ENCODE measurements around the gene MOV10L1. TPM values are rescaled to one million over a fixed set of nuclear protein-coding genes. Genes with fewer than 3 reads are reported as not detected.
"Not testable (repeated sequence)": the region's sequence is repeated elsewhere in the genome, so short reads cannot be mapped to it uniquely, and the experiment has no call there.

MOV10L1 gene
- total RNA-seq, 2 experiments from 2014 or later, result 0.11 TPM; not detected in 1

GRCh38 chr22:50084614-50085021 lies 5.2 kb upstream of the MOV10L1 start:
- CTCF ChIA-PET, result interaction anchor here (0.7 to 1.8 kb wide), 6 partner anchors 11 to 154 kb away, joined by 3 to 5 read pairs (median 4); no protein-coding TSS in a partner anchor
- Mint-ChIP-seq H3K27me3 (peaks cover 31% of the 10 kb centered on the region), H3K4me1 (peaks cover 12% of the 10 kb centered on the region), H3K9me3 (ENCODE audit: low read depth) (peaks cover 11% of the 10 kb centered on the region), H3K36me3 (ENCODE audit: low read depth) (peaks cover 4% of the 10 kb centered on the region), H3K4me3 (no peak overlapping the region), H3K27ac (no peak overlapping the region)
- ATAC-seq (no peak), DNase-seq (no peak)
- intact Hi-C loops (cut with DNase I, micrococcal nuclease), result no loop called here
- POLR2A ChIA-PET, result interaction anchor here (0.6 kb wide), 1 partner anchor 50 kb away, joined by 4 read pairs; no protein-coding TSS in a partner anchor

- ChIA-PET POLR2A (interaction anchor here (0.6 kb wide), 1 partner anchor 50 kb away, joined by 4 read pairs; no protein-coding TSS in a partner anchor), CTCF (interaction anchor here (0.7 to 1.8 kb wide), 6 partner anchors 10 to 322 kb away, joined by 3 to 5 read pairs (median 4); no protein-coding TSS in a partner anchor)
- Mint-ChIP-seq H3K27me3 (peaks cover 31% of the 10 kb centered on the region), H3K4me3 (peak within 1 kb of the TSS; percentile 3), H3K4me1 (peaks cover 12% of the 10 kb centered on the region), H3K36me3 (ENCODE audit: low read depth) (peaks cover 4% of the 10 kb centered on the region), H3K27ac (peak within 1 kb of the TSS; percentile 3), H3K9me3 (ENCODE audit: low read depth) (peaks cover 11% of the 10 kb centered on the region)
- intact Hi-C loops (cut with DNase I, micrococcal nuclease), result no loop called here
- ATAC-seq (peak; percentile 70), DNase-seq (peak; percentile 28)
These were observed 4.4 kb upstream of the MOV10L1 start, which contains the start of gene MLC1 for GRCh38 chr22:50085211-50085972. TSS of gene MLC1 (minus strand) at chr22:50085426. CDS start at chr22:50084902, 524 bp downstream.

GRCh38 chr22:50086526-50086925 lies 3.3 kb upstream of the MOV10L1 start:
- DNase-seq (no peak), ATAC-seq (no peak)
- H3K4me1 Mint-ChIP-seq, result peaks cover 12% of the 10 kb centered on the region
- CTCF ChIA-PET, result interaction anchor here (0.5 to 0.9 kb wide), 2 partner anchors 30 to 157 kb away, joined by 3 read pairs; no protein-coding TSS in a partner anchor
- peaks cover 31% of the 10 kb centered on the region for H3K27me3 Mint-ChIP-seq
- H3K36me3 Mint-ChIP-seq (ENCODE audit: low read depth), result peaks cover 4% of the 10 kb centered on the region
- no peak overlapping the region for H3K27ac Mint-ChIP-seq
- POLR2A ChIA-PET, result no interaction called here
- H3K4me3 Mint-ChIP-seq, result no peak overlapping the region
- H3K9me3 Mint-ChIP-seq (ENCODE audit: low read depth), result peaks cover 11% of the 10 kb centered on the region
- intact Hi-C loops (cut with DNase I, micrococcal nuclease), result no loop called here

- H3K4me3 Mint-ChIP-seq; intact Hi-C loops (cut with DNase I, micrococcal nuclease); POLR2A ChIA-PET; DNase-seq; ATAC-seq; H3K27ac Mint-ChIP-seq; H3K36me3 Mint-ChIP-seq (ENCODE audit: low read depth); CTCF ChIA-PET: not testable (repeated sequence)
- peaks cover 31% of the 10 kb centered on the region for H3K27me3 Mint-ChIP-seq
- H3K4me1 Mint-ChIP-seq, result peaks cover 12% of the 10 kb centered on the region
- H3K9me3 Mint-ChIP-seq (ENCODE audit: low read depth), result peaks cover 11% of the 10 kb centered on the region
These were observed 2.8 kb upstream of the MOV10L1 start for GRCh38 chr22:50086975-50087374.

GRCh38 chr22:50087646-50088045 lies 2.2 kb upstream of the MOV10L1 start:
- H3K9me3 Mint-ChIP-seq (ENCODE audit: low read depth), result peaks cover 11% of the 10 kb centered on the region
- H3K27me3 Mint-ChIP-seq, result peaks cover 31% of the 10 kb centered on the region
- ChIA-PET CTCF (no interaction called here), POLR2A (no interaction called here)
- DNase-seq, result no peak
- no peak overlapping the region for H3K27ac Mint-ChIP-seq
- intact Hi-C loops (cut with DNase I, micrococcal nuclease), result no loop called here
- H3K36me3 Mint-ChIP-seq (ENCODE audit: low read depth), result peaks cover 4% of the 10 kb centered on the region
- no peak overlapping the region for H3K4me3 Mint-ChIP-seq
- no peak for ATAC-seq
- peaks cover 12% of the 10 kb centered on the region for H3K4me1 Mint-ChIP-seq

GRCh38 chr22:50088096-50088495 lies 1.7 kb upstream of the MOV10L1 start:
- H3K9me3 Mint-ChIP-seq (ENCODE audit: low read depth), result peaks cover 11% of the 10 kb centered on the region
- peaks cover 4% of the 10 kb centered on the region for H3K36me3 Mint-ChIP-seq (ENCODE audit: low read depth)
- no peak overlapping the region for H3K27ac Mint-ChIP-seq
- DNase-seq (no peak), ATAC-seq (no peak)
- POLR2A ChIA-PET, result no interaction called here
- intact Hi-C loops (cut with DNase I, micrococcal nuclease), result no loop called here
- peaks cover 27% of the 10 kb centered on the region for H3K27me3 Mint-ChIP-seq
- peaks cover 12% of the 10 kb centered on the region for H3K4me1 Mint-ChIP-seq
- CTCF ChIA-PET, result no interaction called here
- H3K4me3 Mint-ChIP-seq, result no peak overlapping the region

- no peak overlapping the region for H3K27ac Mint-ChIP-seq
- peaks cover 23% of the 10 kb centered on the region for H3K27me3 Mint-ChIP-seq
- no peak for ATAC-seq
- H3K9me3 Mint-ChIP-seq (ENCODE audit: low read depth), result peaks cover 11% of the 10 kb centered on the region
- intact Hi-C loops (cut with DNase I, micrococcal nuclease), result no loop called here
- H3K4me1 Mint-ChIP-seq, result peaks cover 12% of the 10 kb centered on the region
- peaks cover 4% of the 10 kb centered on the region for H3K36me3 Mint-ChIP-seq (ENCODE audit: low read depth)
- POLR2A ChIA-PET, result interaction anchor here (0.6 kb wide), 1 partner anchor 17 kb away, joined by 4 read pairs; no protein-coding TSS in a partner anchor
- H3K4me3 Mint-ChIP-seq, result no peak overlapping the region
- CTCF ChIA-PET, result interaction anchor here (1.1 to 1.2 kb wide), 2 partner anchors 10 to 61 kb away, joined by 3 to 4 read pairs; no protein-coding TSS in a partner anchor
- no peak for DNase-seq
These were observed 575 bp upstream of the MOV10L1 start for GRCh38 chr22:50089231-50089630.

- peaks cover 19% of the 10 kb centered on the region for H3K27me3 Mint-ChIP-seq
- DNase-seq (no peak), ATAC-seq (no peak)
- ChIA-PET CTCF (interaction anchor here (1.2 kb wide), 1 partner anchor 11 kb away, joined by 4 read pairs; no protein-coding TSS in a partner anchor), POLR2A (no interaction called here)
- intact Hi-C loops (cut with DNase I, micrococcal nuclease), result no loop called here
- H3K4me3 Mint-ChIP-seq, result no peak overlapping the region
- H3K27ac Mint-ChIP-seq, result no peak overlapping the region
- peaks cover 4% of the 10 kb centered on the region for H3K4me1 Mint-ChIP-seq
- peaks cover 11% of the 10 kb centered on the region for H3K9me3 Mint-ChIP-seq (ENCODE audit: low read depth)
- peaks cover 4% of the 10 kb centered on the region for H3K36me3 Mint-ChIP-seq (ENCODE audit: low read depth)
These were observed 557 bp downstream of the MOV10L1 start for GRCh38 chr22:50090412-50090714.

- no peak overlapping the region for H3K4me3 Mint-ChIP-seq
- DNase-seq, result no peak
- no peaks in the 10 kb centered on the region for H3K4me1 Mint-ChIP-seq
- intact Hi-C loops (cut with DNase I, micrococcal nuclease), result no loop called here
- ChIA-PET CTCF (no interaction called here), POLR2A (no interaction called here)
- H3K36me3 Mint-ChIP-seq (ENCODE audit: low read depth), result peaks cover 4% of the 10 kb centered on the region
- H3K27me3 Mint-ChIP-seq, result peaks cover 18% of the 10 kb centered on the region
- H3K27ac Mint-ChIP-seq, result no peak overlapping the region
- ATAC-seq, result no peak
- peaks cover 11% of the 10 kb centered on the region for H3K9me3 Mint-ChIP-seq (ENCODE audit: low read depth)
These were observed 1.4 kb downstream of the MOV10L1 start for GRCh38 chr22:50091092-50091768.

GRCh38 chr22:50092342-50092741 lies 2.5 kb downstream of the MOV10L1 start:
- no peak overlapping the region for H3K27ac Mint-ChIP-seq
- no peak overlapping the region for H3K4me3 Mint-ChIP-seq
- H3K4me1 Mint-ChIP-seq, result no peaks in the 10 kb centered on the region
- peaks cover 2% of the 10 kb centered on the region for H3K9me3 Mint-ChIP-seq (ENCODE audit: low read depth)
- ATAC-seq (no peak), DNase-seq (no peak)
- POLR2A ChIA-PET, result no interaction called here
- intact Hi-C loops (cut with DNase I, micrococcal nuclease), result no loop called here
- H3K36me3 Mint-ChIP-seq (ENCODE audit: low read depth), result no peaks in the 10 kb centered on the region
- peaks cover 11% of the 10 kb centered on the region for H3K27me3 Mint-ChIP-seq
- CTCF ChIA-PET, result no interaction called here

GRCh38 chr22:50098052-50098451 lies 8.2 kb downstream of the MOV10L1 start:
- peaks cover 10% of the 10 kb centered on the region for H3K27me3 Mint-ChIP-seq
- H3K9me3 Mint-ChIP-seq (ENCODE audit: low read depth), result no peaks in the 10 kb centered on the region
- CTCF ChIA-PET, result interaction anchor here (1.0 kb wide), 1 partner anchor 10 kb away, joined by 3 read pairs; no protein-coding TSS in a partner anchor
- H3K27ac Mint-ChIP-seq, result no peak overlapping the region
- intact Hi-C loops (cut with DNase I, micrococcal nuclease), result no loop called here
- H3K4me1 Mint-ChIP-seq, result no peaks in the 10 kb centered on the region
- H3K4me3 Mint-ChIP-seq, result no peak overlapping the region
- DNase-seq, result no peak
- H3K36me3 Mint-ChIP-seq (ENCODE audit: low read depth), result no peaks in the 10 kb centered on the region
- ATAC-seq, result no peak
- POLR2A ChIA-PET, result no interaction called here

All from activated CD4-positive, alpha-beta T cell treated with anti-CD3 and anti-CD28 coated beads for 36 hours (primary cell).